NCI-H2081 (cell line): ENCODE data around the gene CCN2.

Experiments
- DNase-seq, 2 experiments: peaks; one replicate each; lab custom pipeline; 2025; lab: John Stamatoyannopoulos, UW

Gene CCN2

GRCh38 chr6:131966443-131966842, 15.3 kb upstream of the CCN2 start:
- no peak for DNase-seq

GRCh38 chr6:131963063-131963462, 11.9 kb upstream of the CCN2 start:
- DNase-seq, result no peak

- no peak for DNase-seq
Measured at GRCh38 chr6:131960371-131961133, 9.4 kb upstream of the CCN2 start.

- no peak for DNase-seq
Measured at GRCh38 chr6:131958542-131959470, 7.6 kb upstream of the CCN2 start.

GRCh38 chr6:131958095-131958494, 6.9 kb upstream of the CCN2 start:
- no peak for DNase-seq

GRCh38 chr6:131955876-131956275, 4.7 kb upstream of the CCN2 start:
- no peak for DNase-seq

GRCh38 chr6:131955192-131955591, 4.0 kb upstream of the CCN2 start:
- no peak for DNase-seq

- no peak for DNase-seq
Measured at GRCh38 chr6:131954775-131955107, 3.6 kb upstream of the CCN2 start.

GRCh38 chr6:131954059-131954774, 3.0 kb upstream of the CCN2 start:
- DNase-seq, result no peak

GRCh38 chr6:131952886-131953509, 1.8 kb upstream of the CCN2 start:
- DNase-seq, result no peak

GRCh38 chr6:131951576-131952230, 531 bp upstream of the CCN2 start:
- DNase-seq, result no peak

- peak; percentile 37 to 39 for DNase-seq
Measured at GRCh38 chr6:131949909-131950766, 1.0 kb downstream of the CCN2 start.

GRCh38 chr6:131949620-131949908, 1.6 kb downstream of the CCN2 start:
- DNase-seq, result no peak

GRCh38 chr6:131948692-131949619, 2.2 kb downstream of the CCN2 start:
- no peak for DNase-seq

- DNase-seq, result no peak
Measured at GRCh38 chr6:131947986-131948661, 3.0 kb downstream of the CCN2 start.

GRCh38 chr6:131946992-131947955, 3.9 kb downstream of the CCN2 start:
- no peak for DNase-seq

GRCh38 chr6:131946404-131946991, 4.7 kb downstream of the CCN2 start:
- DNase-seq, result no peak

- no peak for DNase-seq
Measured at GRCh38 chr6:131945971-131946370, 5.2 kb downstream of the CCN2 start.
